ENCODE data around the gene RIMS4. TPM values are rescaled to one million over a fixed set of nuclear protein-coding genes. Genes with fewer than 3 reads are reported as not detected.

The RIMS4 gene
- total and polyA plus RNA-seq, 9 of the 15 experiments (the other 6 are each of a cell fraction or from before 2014, with no cell fraction given): 0.04 TPM; not detected in 8

DNA sequence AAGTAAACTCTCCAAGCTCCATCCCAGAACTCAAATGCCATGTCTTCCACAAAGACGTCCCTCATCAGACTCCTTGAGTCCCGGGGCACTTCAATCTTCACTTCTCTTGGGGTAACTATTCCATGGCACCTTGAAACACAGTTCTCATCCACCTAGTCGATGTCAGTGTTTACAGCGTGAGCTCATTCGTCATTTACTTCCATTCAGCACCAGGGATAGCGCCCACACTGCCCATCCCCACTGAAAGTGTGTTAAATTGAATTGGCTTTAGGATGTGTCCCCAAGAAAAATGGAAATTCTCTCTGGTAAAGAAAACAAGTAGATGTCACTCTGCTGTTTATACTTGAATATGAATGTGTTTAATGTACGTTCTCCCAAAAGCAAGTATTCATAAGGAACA, 33.4 kb downstream of the RIMS4 start:
- Histone ChIP-seq H3K79me2 (ENCODE audit: control insufficient read depth, insufficient read depth, low read length) (no peaks in the 10 kb centered on the region), H3K9ac (ENCODE audit: insufficient read depth in 1 of 2, low read depth in 2 of 2, low read length in 2 of 2) (no peak overlapping the region), H4K20me1 (replicated peaks; ENCODE audit: control insufficient read depth, insufficient read depth, low read length) (no peaks in the 10 kb centered on the region), H3K9me3 (replicated peaks; ENCODE audit: control insufficient read depth, insufficient read depth, low read depth, low read length) (no peaks in the 10 kb centered on the region), H2AFZ (ENCODE audit: low read depth, low read length) (no peak overlapping the region), H3K4me1 (replicated peaks in 1 of 2; ENCODE audit: control insufficient read depth in 2 of 2, insufficient read depth in 2 of 2, low read length in 2 of 2) (no peaks in the 10 kb centered on the region), H3K4me3 (no peak overlapping the region), H3K27me3 (ENCODE audit: control insufficient read depth in 2 of 2, insufficient read depth in 2 of 2, low read length in 2 of 2) (peaks cover 0 to 11% of the 10 kb centered on the region in 2 experiments; a peak in 3 of 5 replicates), H3K27ac (ENCODE audit: extremely low read depth, low read depth, low read length) (no peak overlapping the region), H3K9me1 (ENCODE audit: control insufficient read depth, insufficient read depth, low read length) (no peaks in the 10 kb centered on the region), H3K36me3 (ENCODE audit: control insufficient read depth, insufficient read depth, low read length) (no peaks in the 10 kb centered on the region), H3K4me2 (ENCODE audit: insufficient read depth, low read length) (no peak overlapping the region)
- CTCF ChIA-PET (ENCODE audit: low intra/inter-chr PET ratio): no interaction called here
- POLR2A ChIA-PET: interaction anchor here (1.0 to 1.1 kb wide), 3 partner anchors 9 to 14 kb away, joined by 3 to 5 read pairs (median 3); no protein-coding TSS in a partner anchor
- ATAC-seq (no peak), FAIRE-seq (peak; percentile 84), DNase-seq (ENCODE audit: extremely low read depth in 1 of 4, low spot score in 3 of 4) (peak in 3 of 4 experiments; percentile 22 to 42 (median 24))
- no TSS peak for BruUV-seq (replicated peaks)
- WGBS (ENCODE audit: insufficient coverage, low coverage, missing lambda C conversion rate): 0% methylated on average over 7 of the region's 7 CpGs
- intact Hi-C loops (cut with micrococcal nuclease) (no loop called here), in situ Hi-C loops (cut with MboI) (no loop called here)
- TF ChIP-seq NR4A1 (CRISPR knock-in tag; IDR thresholded peaks at IDR 0.05) (no peak), NR4A1 (tag; IDR thresholded peaks at IDR 0.05) (peak; percentile 41; the same call in 1 of the 2 replicates), TCF7L2 (IDR thresholded peaks at IDR 0.05; ENCODE audit: low read depth, low read length) (no peak), ETV5 (CRISPR knock-in tag; IDR thresholded peaks at IDR 0.05; ENCODE audit: low read depth) (no peak), SLC30A9 (CRISPR knock-in tag; IDR thresholded peaks at IDR 0.05) (no peak), RCOR1 (IDR thresholded peaks at IDR 0.05; ENCODE audit: borderline replicate concordance in 1 of 2, low read depth in 2 of 2, low read length in 2 of 2) (peak in 1 of 2 experiments; percentile 45; a peak in 1 of 4 replicates), ZNF644 (tag; IDR thresholded peaks at IDR 0.05; ENCODE audit: low read depth) (no peak), ZNF707 (CRISPR knock-in tag; conservative IDR thresholded peaks at IDR 0.05) (no peak), TGIF2 (CRISPR knock-in tag; IDR thresholded peaks at IDR 0.05) (0 out of 2 replicates have a peak, but pooled peaks have one; percentile 34), PBX2 (CRISPR knock-in tag; IDR thresholded peaks at IDR 0.05; ENCODE audit: low read depth) (no peak), PBX2 (tag; conservative IDR thresholded peaks at IDR 0.05; ENCODE audit: low read depth) (no peak), NELFE (IDR thresholded peaks at IDR 0.05; ENCODE audit: insufficient read depth, insufficient read length) (no peak), MAZ (CRISPR knock-in tag; conservative IDR thresholded peaks at IDR 0.05 in 1 of 2, IDR thresholded peaks at IDR 0.05 in 1 of 2) (0 out of 4 replicates have a peak, but pooled peaks of 1 of the 2 experiments have one; percentile 39), RBFOX2 (IDR thresholded peaks at IDR 0.05; ENCODE audit: low read depth, low read length) (no peak), ZNF589 (CRISPR knock-in tag; IDR thresholded peaks at IDR 0.05; ENCODE audit: low read depth) (no peak), CREB3 (tag; conservative IDR thresholded peaks at IDR 0.05; ENCODE audit: low read depth) (no peak), CREM (IDR thresholded peaks at IDR 0.05; ENCODE audit: low read depth) (peak; percentile 53), MIER1 (IDR thresholded peaks at IDR 0.05; ENCODE audit: low read depth) (peak; percentile 92)
- TF ChIP-seq, protein P1, sequence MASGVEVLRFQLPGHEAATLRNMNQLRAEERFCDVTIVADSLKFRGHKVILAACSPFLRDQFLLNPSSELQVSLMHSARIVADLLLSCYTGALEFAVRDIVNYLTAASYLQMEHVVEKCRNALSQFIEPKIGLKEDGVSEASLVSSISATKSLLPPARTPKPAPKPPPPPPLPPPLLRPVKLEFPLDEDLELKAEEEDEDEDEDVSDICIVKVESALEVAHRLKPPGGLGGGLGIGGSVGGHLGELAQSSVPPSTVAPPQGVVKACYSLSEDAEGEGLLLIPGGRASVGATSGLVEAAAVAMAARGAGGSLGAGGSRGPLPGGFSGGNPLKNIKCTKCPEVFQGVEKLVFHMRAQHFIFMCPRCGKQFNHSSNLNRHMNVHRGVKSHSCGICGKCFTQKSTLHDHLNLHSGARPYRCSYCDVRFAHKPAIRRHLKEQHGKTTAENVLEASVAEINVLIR (CRISPR knock-in tag; IDR thresholded peaks at IDR 0.05): no peak
